Stomach (tissue), 4 donors: ENCODE results near the gene SLC4A3.

Experiments
- EP300 ChIP-seq: sonication (generic); formaldehyde crosslinking; IDR thresholded peaks from one replicate; pipeline ENCODE4 v1.6.1; 2017; ENCODE audit warnings: antibody characterized with exemption
- POLR2A ChIP-seq, 4 donors: fragments of 450-650 bp; IDR thresholded peaks; one replicate each; pipeline ENCODE4 v1.6.1; 2016; ENCODE audit warnings: antibody characterized with exemption in 4 of 4, control low read depth in 2 of 4, mild to moderate bottlenecking in 1 of 4, moderate library complexity in 1 of 4
- POLR2AphosphoS5 ChIP-seq, 3 donors: sonication (generic); formaldehyde crosslinking; IDR thresholded peaks; one replicate each; pipeline ENCODE4 v1.6.1; 2016; ENCODE audit warnings: antibody characterized with exemption in 3 of 3
- TF ChIP-seq, protein P1 (sequence below), 7 experiments: fragments of 450-650 bp in 4 of 7; fragments of 200-600 bp in 3 of 7; sonication (generic) in 3 of 7; IDR thresholded peaks; one replicate each; pipeline ENCODE4 v1.5.1; 2016 to 2019; ENCODE audit warnings: antibody characterized with exemption in 7 of 7, control low read depth in 2 of 7, mild to moderate bottlenecking in 1 of 7

DNA sequence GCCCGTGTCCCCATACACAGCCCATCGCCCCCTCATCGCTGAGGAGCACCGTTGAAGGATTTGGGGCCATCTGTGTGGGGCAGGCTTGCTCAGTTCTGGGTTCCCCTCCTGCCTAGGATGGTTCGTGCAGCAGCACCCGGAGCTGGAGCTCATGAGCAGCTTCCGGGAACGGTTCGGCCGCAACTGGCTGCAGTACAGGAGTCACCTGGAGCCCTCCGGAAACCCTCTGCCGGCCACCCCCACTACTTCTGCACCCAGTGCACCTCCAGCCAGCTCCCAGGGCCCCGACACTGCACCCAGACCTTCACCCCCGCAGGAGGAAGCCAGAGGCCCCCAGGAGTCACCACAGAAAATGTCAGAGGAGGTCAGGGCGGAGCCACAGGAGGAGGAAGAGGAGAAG lies 19.5 kb upstream of the SLC4A3 start:
- TF ChIP-seq POLR2A (IDR thresholded peaks at IDR 0.05) (no peak), EP300 (no peak), POLR2AphosphoS5 (IDR thresholded peaks at IDR 0.05) (no peak)
- TF ChIP-seq, protein P1, sequence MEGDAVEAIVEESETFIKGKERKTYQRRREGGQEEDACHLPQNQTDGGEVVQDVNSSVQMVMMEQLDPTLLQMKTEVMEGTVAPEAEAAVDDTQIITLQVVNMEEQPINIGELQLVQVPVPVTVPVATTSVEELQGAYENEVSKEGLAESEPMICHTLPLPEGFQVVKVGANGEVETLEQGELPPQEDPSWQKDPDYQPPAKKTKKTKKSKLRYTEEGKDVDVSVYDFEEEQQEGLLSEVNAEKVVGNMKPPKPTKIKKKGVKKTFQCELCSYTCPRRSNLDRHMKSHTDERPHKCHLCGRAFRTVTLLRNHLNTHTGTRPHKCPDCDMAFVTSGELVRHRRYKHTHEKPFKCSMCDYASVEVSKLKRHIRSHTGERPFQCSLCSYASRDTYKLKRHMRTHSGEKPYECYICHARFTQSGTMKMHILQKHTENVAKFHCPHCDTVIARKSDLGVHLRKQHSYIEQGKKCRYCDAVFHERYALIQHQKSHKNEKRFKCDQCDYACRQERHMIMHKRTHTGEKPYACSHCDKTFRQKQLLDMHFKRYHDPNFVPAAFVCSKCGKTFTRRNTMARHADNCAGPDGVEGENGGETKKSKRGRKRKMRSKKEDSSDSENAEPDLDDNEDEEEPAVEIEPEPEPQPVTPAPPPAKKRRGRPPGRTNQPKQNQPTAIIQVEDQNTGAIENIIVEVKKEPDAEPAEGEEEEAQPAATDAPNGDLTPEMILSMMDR (IDR thresholded peaks at IDR 0.05) = no peak
